Smooth muscle cell (in vitro differentiated cells): ENCODE results near the gene TMC6. TPM values are rescaled to one million over a fixed set of nuclear protein-coding genes. Genes with fewer than 3 reads are reported as not detected.

Experiments used
- DNase-seq: peaks from one replicate; lab custom pipeline; 2025; ENCODE audit not compliant: unreplicated experiment; lab: John Stamatoyannopoulos, UW
- H2AFZ ChIP-seq: fragments of 200-600 bp; sonication (generic); 2 replicates; pipeline ENCODE4 v1.6.0; 2016; ENCODE audit warnings: antibody characterized with exemption, low read depth, mild to moderate bottlenecking
- H3F3A ChIP-seq: fragments of 200-600 bp; sonication (generic); 2 replicates; pipeline ENCODE4 v1.6.0; 2017; ENCODE audit warnings: antibody characterized with exemption, low read depth
- H3K27ac ChIP-seq: fragments of 200-600 bp; sonication (generic); 2 replicates; pipeline ENCODE4 v1.5.1; 2016; ENCODE audit warnings: low read depth, mild to moderate bottlenecking
- H3K27me3 ChIP-seq: fragments of 200-600 bp; sonication (generic); 2 replicates; pipeline ENCODE4 v1.6.1; 2016; ENCODE audit warnings: low read depth, mild to moderate bottlenecking
- H3K36me3 ChIP-seq: fragments of 200-600 bp; sonication (generic); 2 replicates; pipeline ENCODE4 v1.5.1; 2016; ENCODE audit warnings: low read depth
- H3K4me1 ChIP-seq: fragments of 200-600 bp; sonication (generic); 2 replicates; pipeline ENCODE4 v1.5.1; 2016; ENCODE audit warnings: low read depth
- H3K4me2 ChIP-seq: fragments of 200-600 bp; sonication (generic); 2 replicates; pipeline ENCODE4 v1.6.0; 2016; ENCODE audit warnings: mild to moderate bottlenecking
- H3K4me3 ChIP-seq: fragments of 200-600 bp; sonication (generic); 2 replicates; pipeline ENCODE4 v1.5.1; 2016; ENCODE audit warnings: mild to moderate bottlenecking
- H3K79me2 ChIP-seq: fragments of 200-600 bp; sonication (generic); 2 replicates; pipeline ENCODE4 v1.6.0; 2016; ENCODE audit warnings: low read depth, mild to moderate bottlenecking
- H3K9ac ChIP-seq: fragments of 200-600 bp; sonication (generic); 2 replicates; pipeline ENCODE4 v1.6.0; 2016; ENCODE audit warnings: low read depth
- H3K9me3 ChIP-seq: fragments of 200-600 bp; sonication (generic); replicated peaks from 2 replicates; pipeline ENCODE4 v1.5.1; 2016; ENCODE audit warnings: low read depth
- H4K20me1 ChIP-seq: fragments of 200-600 bp; sonication (generic); 2 replicates; pipeline ENCODE4 v1.6.0; 2016; ENCODE audit warnings: low read depth
- WGBS: methylation state at CpG from one replicate; pipeline ENCODE4 v1.1.7; 2016; ENCODE audit warnings: low lambda C conversion rate; 5-methylcytosine and 5-hydroxymethylcytosine counted together
- polyA plus RNA-seq: library from polyadenylated mRNA; unstranded; fragments of >200 nt; fragmentation: Nextera tagmentation; extraction: Ambion mirVana; gene quantifications from 2 replicates; pipeline ENCODE4 v1.2.1, GENCODE V29; 2016
- total RNA-seq: library from RNA; depleted of rRNA; stranded (reverse); fragments of >200 nt; gene quantifications from 2 replicates; pipeline ENCODE4 v1.2.3, GENCODE V29; 2014
- TF ChIP-seq, protein P1 (sequence below): fragments of 200-600 bp; sonication (generic); IDR thresholded peaks from 2 replicates; pipeline ENCODE4 v1.5.1; 2017; ENCODE audit warnings: borderline replicate concordance, mild to moderate bottlenecking, antibody characterized with exemption; ENCODE audit not compliant: insufficient read depth, poor library complexity, severe bottlenecking

Gene TMC6
- total and polyA plus RNA-seq, 2 experiments from 2014 or later = 40.2 to 42.2 TPM

DNA sequence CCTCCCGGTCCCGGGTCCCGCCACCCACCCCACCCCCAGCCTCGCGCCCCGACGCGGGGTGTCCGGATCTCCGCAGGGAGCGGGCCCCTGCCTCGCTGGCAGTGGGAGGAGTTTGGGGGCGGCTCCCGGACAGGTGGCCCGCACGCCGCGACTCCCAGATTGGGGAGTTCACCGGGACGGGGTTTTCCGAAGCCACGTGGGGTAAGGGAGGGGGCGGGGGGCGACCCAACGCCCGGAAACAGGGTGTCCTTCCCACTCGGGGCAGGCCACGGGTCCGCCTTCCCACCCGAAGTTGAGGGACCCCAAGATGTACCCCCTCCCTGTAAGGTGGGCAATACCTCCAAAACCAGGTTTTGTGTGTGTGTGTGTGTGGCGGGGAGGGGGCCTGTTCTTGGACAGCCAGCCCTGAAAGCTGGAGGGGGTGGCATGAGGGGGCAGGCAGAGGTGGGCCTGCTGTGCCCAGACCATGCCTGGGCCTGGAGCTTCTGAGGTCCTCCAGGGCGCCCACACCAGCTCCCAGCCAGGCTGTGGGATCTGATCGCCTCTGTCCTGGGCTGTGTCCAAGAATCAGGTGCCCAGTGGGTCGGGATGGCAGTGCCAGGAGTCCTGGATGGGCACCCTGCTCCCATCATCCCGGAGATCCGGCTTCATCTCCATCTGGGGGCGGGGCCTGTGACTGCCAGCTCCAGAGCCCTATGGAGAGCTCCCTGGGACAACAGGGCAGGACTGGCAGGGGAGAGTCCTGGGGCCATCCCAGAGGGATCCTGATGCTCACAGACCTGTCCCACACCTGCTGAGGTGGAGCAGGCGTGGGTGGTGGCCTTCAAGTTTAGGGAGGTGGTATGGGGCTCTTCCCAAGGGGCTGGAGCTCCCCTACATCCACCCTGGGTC lies 40.6 kb upstream of the TMC6 start:
- Histone ChIP-seq H3K27ac (no peak overlapping the region), H2AFZ (peak overlapping the region; percentile 79), H3K9me3 (no peaks in the 10 kb centered on the region), H3F3A (peaks cover 2% of the 10 kb centered on the region), H3K4me3 (peak overlapping the region; percentile 69), H3K4me1 (no peaks in the 10 kb centered on the region), H3K36me3 (no peaks in the 10 kb centered on the region), H3K4me2 (peak overlapping the region; percentile 92), H4K20me1 (peaks cover 18% of the 10 kb centered on the region), H3K9ac (no peak overlapping the region), H3K27me3 (no peaks in the 10 kb centered on the region), H3K79me2 (no peaks in the 10 kb centered on the region)
- peak; percentile 10 for DNase-seq
- TF ChIP-seq, protein P1, sequence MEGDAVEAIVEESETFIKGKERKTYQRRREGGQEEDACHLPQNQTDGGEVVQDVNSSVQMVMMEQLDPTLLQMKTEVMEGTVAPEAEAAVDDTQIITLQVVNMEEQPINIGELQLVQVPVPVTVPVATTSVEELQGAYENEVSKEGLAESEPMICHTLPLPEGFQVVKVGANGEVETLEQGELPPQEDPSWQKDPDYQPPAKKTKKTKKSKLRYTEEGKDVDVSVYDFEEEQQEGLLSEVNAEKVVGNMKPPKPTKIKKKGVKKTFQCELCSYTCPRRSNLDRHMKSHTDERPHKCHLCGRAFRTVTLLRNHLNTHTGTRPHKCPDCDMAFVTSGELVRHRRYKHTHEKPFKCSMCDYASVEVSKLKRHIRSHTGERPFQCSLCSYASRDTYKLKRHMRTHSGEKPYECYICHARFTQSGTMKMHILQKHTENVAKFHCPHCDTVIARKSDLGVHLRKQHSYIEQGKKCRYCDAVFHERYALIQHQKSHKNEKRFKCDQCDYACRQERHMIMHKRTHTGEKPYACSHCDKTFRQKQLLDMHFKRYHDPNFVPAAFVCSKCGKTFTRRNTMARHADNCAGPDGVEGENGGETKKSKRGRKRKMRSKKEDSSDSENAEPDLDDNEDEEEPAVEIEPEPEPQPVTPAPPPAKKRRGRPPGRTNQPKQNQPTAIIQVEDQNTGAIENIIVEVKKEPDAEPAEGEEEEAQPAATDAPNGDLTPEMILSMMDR = no peak
- 13% methylated on average over 21 of the region's 38 CpGs for WGBS

DNA sequence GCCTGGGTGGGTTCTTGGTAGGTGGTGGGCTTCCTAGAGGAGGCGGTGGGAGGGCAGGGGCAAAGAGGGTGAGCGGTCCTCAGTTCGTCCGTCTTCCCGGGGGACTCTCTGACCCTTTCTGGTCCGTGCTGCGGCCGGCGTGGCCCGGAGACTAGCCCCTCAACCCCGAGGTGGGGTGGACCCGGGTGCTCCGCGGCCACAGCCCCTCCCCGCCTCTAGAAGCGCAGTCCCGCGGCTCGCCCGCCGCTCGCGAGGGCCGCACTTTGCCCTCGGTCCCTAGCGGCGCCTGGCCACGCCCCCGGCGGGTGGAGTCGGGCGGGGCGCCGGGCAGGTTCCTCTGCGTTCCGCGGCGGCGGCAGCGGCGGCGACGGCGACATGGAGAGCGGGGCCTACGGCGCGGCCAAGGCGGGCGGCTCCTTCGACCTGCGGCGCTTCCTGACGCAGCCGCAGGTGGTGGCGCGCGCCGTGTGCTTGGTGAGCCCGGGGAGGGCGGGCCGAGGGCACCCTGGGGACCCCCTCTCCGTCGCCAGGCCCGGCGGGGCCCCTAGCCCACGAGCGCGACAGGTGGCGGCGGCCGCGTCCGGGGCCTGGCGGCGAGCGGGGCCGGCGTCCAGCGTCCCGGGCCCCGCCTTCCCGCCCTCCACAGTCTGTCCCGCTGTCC lies 39.8 kb upstream of the TMC6 start, which contains the start of gene SYNGR2:
Gene SYNGR2 (plus strand): TSS at position 340 of the 661 bp plus-strand sequence. CDS start 36 bp downstream, at position 376.
- Histone ChIP-seq H2AFZ (peak within 1 kb of the TSS; percentile 79), H3F3A (no peaks in the 10 kb centered on the region), H3K9ac (peak within 1 kb of the TSS; percentile 39), H3K4me1 (no peaks in the 10 kb centered on the region), H4K20me1 (peaks cover 18% of the 10 kb centered on the region), H3K9me3 (no peaks in the 10 kb centered on the region), H3K27ac (no peak within 1 kb of the TSS), H3K27me3 (no peaks in the 10 kb centered on the region), H3K4me3 (peak within 1 kb of the TSS; percentile 69), H3K36me3 (no peaks in the 10 kb centered on the region), H3K4me2 (peak within 1 kb of the TSS; percentile 92), H3K79me2 (no peaks in the 10 kb centered on the region)
- under 1% methylated on average over 57 of the region's 84 CpGs for WGBS
- TF ChIP-seq, protein P1 = no peak
- no peak for DNase-seq

DNA sequence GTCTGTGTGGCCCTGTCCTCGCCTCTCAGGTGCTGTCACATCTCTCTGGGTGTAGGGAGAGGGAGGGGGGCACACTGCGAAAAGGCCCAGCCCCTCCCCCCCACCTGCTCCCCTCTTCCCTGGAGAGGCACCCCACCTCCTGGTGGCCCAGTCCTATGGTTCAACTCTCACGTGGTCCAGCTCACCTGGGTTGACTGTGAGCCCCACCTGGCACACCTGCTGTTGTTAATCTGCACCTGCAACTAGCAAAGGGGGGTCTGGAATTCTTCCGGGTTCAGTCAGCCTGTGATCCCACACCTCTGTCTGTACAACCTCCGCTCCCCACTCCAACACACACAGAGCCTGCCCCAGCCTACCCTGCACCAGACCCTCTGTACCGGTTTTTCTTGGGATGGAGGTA lies 37.9 kb upstream of the TMC6 start:
- TF ChIP-seq, protein P1 = no peak
- Histone ChIP-seq H3K9me3 (no peaks in the 10 kb centered on the region), H3K9ac (no peak overlapping the region), H3K27ac (no peak overlapping the region), H3F3A (no peaks in the 10 kb centered on the region), H4K20me1 (peaks cover 18% of the 10 kb centered on the region), H3K36me3 (no peaks in the 10 kb centered on the region), H3K27me3 (no peaks in the 10 kb centered on the region), H3K79me2 (no peaks in the 10 kb centered on the region), H3K4me2 (no peak overlapping the region), H2AFZ (no peak overlapping the region), H3K4me3 (no peak overlapping the region), H3K4me1 (no peaks in the 10 kb centered on the region)
- 74% methylated on average over 5 of the region's 6 CpGs for WGBS
- no peak for DNase-seq
